Measurements from ENCODE around the gene METTL24. TPM values are rescaled to one million over a fixed set of nuclear protein-coding genes. Genes with fewer than 3 reads are reported as not detected.

The METTL24 gene
- total and polyA plus RNA-seq, 2 of the 8 experiments (the other 6 are each of a cell fraction or from before 2014, with no cell fraction given): 0.30 to 0.39 TPM

DNA sequence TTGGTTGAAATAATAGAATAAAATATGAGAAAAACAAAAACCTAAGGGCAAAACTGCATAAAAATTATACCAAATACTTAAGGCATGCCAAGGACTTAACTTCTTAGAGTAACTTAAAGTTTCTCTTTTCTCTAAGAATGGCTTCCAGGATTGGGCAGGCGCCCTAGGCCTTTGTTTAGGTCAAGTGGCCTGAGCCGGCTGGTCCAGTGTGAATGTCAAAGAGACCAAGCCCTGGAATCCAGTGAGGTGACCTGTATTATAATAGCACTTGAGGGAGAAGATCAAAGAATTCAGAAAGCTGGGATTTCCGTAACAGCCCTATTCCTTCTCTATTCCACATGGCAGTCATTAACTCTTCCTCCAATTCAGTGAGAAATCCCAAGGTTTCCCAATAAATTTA, 6.6 kb downstream of the METTL24 start:
- CTCF ChIA-PET (ENCODE audit: partially characterized antibody): interaction anchor here (0.9 to 3.4 kb wide), 3 partner anchors 10 to 41 kb away, joined by 3 to 18 read pairs (median 3); no protein-coding TSS in a partner anchor
- Histone ChIP-seq H3K23ac (ENCODE audit: insufficient read length) (no peak overlapping the region), H4K8ac (ENCODE audit: extremely low read depth, insufficient read depth, low read length) (no peak overlapping the region)

More for the DNA sequence above, 6.6 kb downstream of the METTL24 start:
- no peaks in the 10 kb centered on the region for H3K9me3 ChIP-seq (ENCODE audit: insufficient read depth in 2 of 2, low read depth in 1 of 2, low read length in 1 of 2)
- no peak overlapping the region for H3K4me3 ChIP-seq (ENCODE audit: extremely low read depth in 1 of 4, insufficient read depth in 2 of 4, low read depth in 3 of 4, low read length in 4 of 4)
- no peaks in the 10 kb centered on the region for H4K20me1 ChIP-seq (replicated peaks in 1 of 2; ENCODE audit: control insufficient read depth in 1 of 2, insufficient read depth in 2 of 2, low read length in 2 of 2)
- H3K36me3 ChIP-seq (ENCODE audit: control insufficient read depth in 2 of 4, insufficient read depth in 4 of 4, low read length in 3 of 4): no peaks in the 10 kb centered on the region
- H3K4me2 ChIP-seq (ENCODE audit: insufficient read depth in 1 of 2, low read depth in 2 of 2, low read length in 2 of 2): no peak overlapping the region
- no peak overlapping the region for H3K4ac ChIP-seq (replicated peaks; ENCODE audit: insufficient read length, low read depth, low read length)
- H3K27me3 ChIP-seq (replicated peaks in 1 of 4; ENCODE audit: control insufficient read depth in 3 of 4, extremely low read depth in 1 of 4, insufficient read depth in 3 of 4, low read length in 3 of 4): peaks cover 2 to 3% (median 3%) of the 10 kb centered on the region in 4 experiments; a peak in 5 of 7 replicates
- no peak overlapping the region for H3K56ac ChIP-seq (replicated peaks; ENCODE audit: insufficient read length, low read depth, low read length)
- TF ChIP-seq EGR1 (IDR thresholded peaks at IDR 0.05; ENCODE audit: borderline replicate concordance, low read depth, low read length) (no peak), FOSL1 (IDR thresholded peaks at IDR 0.05; ENCODE audit: insufficient read depth, low read depth, low read length) (no peak), HDAC2 (IDR thresholded peaks at IDR 0.05; ENCODE audit: borderline replicate concordance in 1 of 2, low read depth in 2 of 2, low read length in 2 of 2) (no peak), POLR2A (IDR thresholded peaks at IDR 0.05; ENCODE audit: control extremely low read depth in 1 of 2, low read depth in 2 of 2, low read length in 2 of 2) (no peak), CHD2 (IDR thresholded peaks at IDR 0.05; ENCODE audit: low read length) (no peak), RBBP5 (IDR thresholded peaks at IDR 0.05; ENCODE audit: borderline replicate concordance, low read depth, low read length) (no peak), RAD21 (IDR thresholded peaks at IDR 0.05 in 1 of 2, conservative IDR thresholded peaks at IDR 0.05 in 1 of 2; ENCODE audit: low read depth in 2 of 2, low read length in 2 of 2) (no peak)
- no peak overlapping the region for H2BK12ac ChIP-seq (ENCODE audit: low read depth, low read length)
- WGBS, 2 experiments (ENCODE audit: extremely low coverage in 1 of 2, insufficient coverage in 1 of 2, insufficient read length in 1 of 2, insufficient replicate concordance in 2 of 2, low coverage in 1 of 2, low lambda C conversion rate in 2 of 2, missing lambda C conversion rate in 1 of 2): 82% methylated on average over 3 of the region's 3 CpGs; no CpG with 5 or more reads in 1 of the 2 experiments
- no peak for FAIRE-seq
- no peak overlapping the region for H2BK20ac ChIP-seq (ENCODE audit: low read length)
- no peak overlapping the region for H3K18ac ChIP-seq (ENCODE audit: extremely low read depth, low read length)
- POLR2A ChIA-PET (ENCODE audit: partially characterized antibody): no interaction called here
- H3K27ac ChIP-seq (ENCODE audit: low read depth, low read length): no peak overlapping the region
- no peak overlapping the region for H2AFZ ChIP-seq (ENCODE audit: low read length)
- H2BK120ac ChIP-seq (replicated peaks; ENCODE audit: low read depth, low read length): no peak overlapping the region
- H2BK5ac ChIP-seq (ENCODE audit: low read depth, low read length): no peak overlapping the region
- H3K79me1 ChIP-seq (ENCODE audit: low read depth, low read length): no peaks in the 10 kb centered on the region
- H2AK5ac ChIP-seq (ENCODE audit: low read depth, low read length): no peak overlapping the region
- no peaks in the 10 kb centered on the region; the same call in 1 of the 2 replicates for H3K23me2 ChIP-seq (ENCODE audit: low read depth, low read length)
- H2BK15ac ChIP-seq (ENCODE audit: low read length): no peak overlapping the region
- no peak overlapping the region for H4K5ac ChIP-seq (ENCODE audit: insufficient read length, low read depth, low read length)
- H3K79me2 ChIP-seq (ENCODE audit: control insufficient read depth in 1 of 2, insufficient read depth in 2 of 2, low read length in 2 of 2): no peaks in the 10 kb centered on the region
- no peak overlapping the region for H3K14ac ChIP-seq (ENCODE audit: insufficient read length)
- H4K91ac ChIP-seq (replicated peaks; ENCODE audit: insufficient read length, low read length): no peak overlapping the region
- H3K4me1 ChIP-seq (replicated peaks in 1 of 4; ENCODE audit: control insufficient read depth in 3 of 4, insufficient read depth in 4 of 4, low read length in 3 of 4): peaks cover 8 to 16% (median 14%) of the 10 kb centered on the region in 4 experiments
- DNase-seq (ENCODE audit: low read depth in 1 of 2, low spot score in 2 of 2): no peak
- H3K9ac ChIP-seq (replicated peaks in 1 of 4; ENCODE audit: extremely low read depth in 1 of 4, low read depth in 3 of 4, low read length in 3 of 4): no peak overlapping the region
